HG02610 (cell line): ENCODE results near the gene EEIG1.

Experiments
- ATAC-seq: cut with Tn5 transposase; IDR thresholded peaks from one replicate; pipeline ENCODE4 v1.9.1; 2021; ENCODE audit warnings: mild to moderate bottlenecking, moderate library complexity; ENCODE audit not compliant: unreplicated experiment

Gene EEIG1

DNA sequence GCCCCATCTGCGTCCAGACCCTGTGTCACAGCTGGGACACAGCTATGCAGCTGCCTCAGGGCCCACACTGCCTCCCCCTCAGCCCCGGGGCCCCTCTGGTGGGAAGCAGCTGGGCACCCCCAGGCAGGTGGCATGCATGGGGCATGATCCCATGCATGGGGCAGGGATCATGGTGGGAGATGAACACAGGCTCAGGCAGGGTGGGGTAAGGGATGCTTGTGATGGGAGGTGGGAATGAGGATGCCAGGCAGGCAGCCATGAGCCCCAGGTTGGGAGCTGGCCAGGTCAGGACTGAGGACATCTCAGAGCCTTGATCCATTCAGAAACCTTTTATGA, 19.7 kb downstream of the EEIG1 start:
- no peak for ATAC-seq

DNA sequence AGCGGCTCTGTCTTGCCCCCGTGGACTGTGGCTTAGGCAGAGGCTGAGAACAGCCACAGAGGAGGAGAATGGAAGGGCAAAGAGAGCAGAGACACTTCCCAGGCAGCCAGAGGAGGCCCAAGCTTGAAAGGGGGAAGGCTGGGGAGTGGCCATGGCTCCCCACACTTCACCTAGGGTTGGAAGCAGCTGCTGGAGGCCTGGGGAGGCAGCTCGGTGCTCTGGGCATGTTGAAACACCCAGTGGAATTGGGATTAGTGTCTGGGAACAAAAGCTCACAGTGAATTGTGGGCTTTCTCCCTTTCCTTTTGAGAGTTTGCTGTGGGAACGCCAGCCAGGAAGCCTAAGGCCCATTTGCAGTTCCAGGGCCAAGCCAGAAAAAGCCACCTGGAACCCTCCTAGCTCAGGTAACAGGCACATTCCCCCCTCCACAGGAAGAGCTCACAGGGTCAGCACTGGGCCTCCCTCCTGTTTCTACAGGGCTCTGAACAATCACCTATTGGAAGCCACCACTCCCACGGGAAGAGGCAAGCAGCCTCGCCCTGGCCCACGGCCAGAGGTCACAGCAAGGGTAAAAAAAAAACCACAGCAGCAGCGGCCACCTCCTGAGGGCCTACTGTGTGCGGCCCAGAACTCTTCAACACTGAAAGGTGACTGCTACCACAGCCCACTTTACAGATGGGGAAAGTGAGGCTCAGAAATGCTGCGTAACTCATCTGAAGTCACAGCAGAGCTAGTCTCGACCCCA, 20.2 kb downstream of the EEIG1 start:
- ATAC-seq: no peak

- ATAC-seq: no peak
These were observed 20.9 kb downstream of the EEIG1 start for GRCh38 chr9:127959841-127960409.

DNA sequence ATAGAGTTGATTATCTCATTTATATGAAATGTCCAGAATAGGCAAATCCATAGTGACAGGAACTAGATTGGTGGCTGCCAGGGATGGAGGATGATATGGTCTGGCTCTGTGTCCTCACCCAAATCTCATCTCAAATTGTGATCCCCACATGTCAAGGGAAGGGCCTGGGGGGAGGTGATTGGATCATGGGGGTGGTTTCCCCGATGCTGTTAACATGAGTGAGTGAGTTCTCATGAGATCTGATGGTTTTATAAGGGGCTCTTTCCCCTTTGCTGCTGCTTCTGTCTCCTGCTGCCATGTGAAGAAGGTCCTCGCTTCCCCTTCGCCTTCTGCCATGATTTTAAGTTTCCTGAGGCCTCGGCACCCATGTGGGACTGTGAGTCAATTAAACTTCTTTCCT, 21.4 kb downstream of the EEIG1 start:
- no peak for ATAC-seq

DNA sequence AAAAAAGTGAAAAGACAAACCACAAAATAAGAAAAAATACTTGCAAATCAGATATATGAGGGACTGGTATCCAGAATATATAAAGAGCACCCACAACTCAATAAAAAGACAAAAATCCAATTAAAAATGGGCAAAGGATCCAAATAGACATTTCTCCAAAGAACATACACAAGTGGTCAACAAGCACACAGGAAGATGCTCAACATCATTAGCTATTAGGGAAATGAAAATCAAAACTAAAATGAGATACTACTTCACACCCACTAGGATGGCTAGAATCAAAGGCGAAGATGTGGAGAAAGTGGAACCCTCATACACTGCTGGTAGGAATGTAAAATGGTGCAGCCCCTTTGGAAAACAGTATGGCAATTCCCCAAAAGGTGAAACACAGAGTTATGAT, 22.1 kb downstream of the EEIG1 start:
- ATAC-seq: no peak

DNA sequence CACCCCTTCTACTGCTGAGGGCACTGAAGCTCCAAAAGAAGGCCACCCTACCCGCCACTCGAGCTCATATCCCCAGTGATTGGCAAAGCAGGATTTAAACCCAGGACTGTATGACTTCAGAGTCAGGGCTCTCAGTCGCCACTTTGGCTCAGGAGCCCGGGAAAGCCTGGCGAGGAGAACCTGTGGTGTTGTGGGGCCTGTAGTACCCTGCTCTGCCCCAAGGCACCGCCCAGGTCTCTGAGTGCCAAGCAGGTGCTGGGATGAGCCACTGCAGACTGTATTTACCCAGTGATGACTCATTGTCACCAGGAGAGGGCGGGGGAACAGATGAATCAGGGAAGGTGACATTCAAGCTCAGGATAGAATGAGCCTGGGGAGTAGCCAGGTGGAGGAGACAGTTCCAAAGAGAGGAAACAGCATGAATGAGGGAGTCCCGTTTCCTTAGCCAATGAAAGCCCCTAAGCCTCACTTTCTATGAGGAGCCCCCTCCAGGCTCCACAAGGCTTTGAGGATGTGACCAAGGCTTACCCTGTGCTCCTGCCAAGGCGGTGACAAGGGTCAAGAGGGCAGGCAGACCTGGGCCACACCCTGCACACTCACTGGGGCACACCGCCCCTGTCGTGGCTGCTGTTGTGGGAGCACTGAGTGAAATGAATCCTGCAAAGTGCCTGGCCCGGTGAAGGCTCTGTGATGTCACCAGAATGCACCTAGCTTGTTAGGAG, 25.3 kb downstream of the EEIG1 start:
- ATAC-seq: peak; percentile 51

DNA sequence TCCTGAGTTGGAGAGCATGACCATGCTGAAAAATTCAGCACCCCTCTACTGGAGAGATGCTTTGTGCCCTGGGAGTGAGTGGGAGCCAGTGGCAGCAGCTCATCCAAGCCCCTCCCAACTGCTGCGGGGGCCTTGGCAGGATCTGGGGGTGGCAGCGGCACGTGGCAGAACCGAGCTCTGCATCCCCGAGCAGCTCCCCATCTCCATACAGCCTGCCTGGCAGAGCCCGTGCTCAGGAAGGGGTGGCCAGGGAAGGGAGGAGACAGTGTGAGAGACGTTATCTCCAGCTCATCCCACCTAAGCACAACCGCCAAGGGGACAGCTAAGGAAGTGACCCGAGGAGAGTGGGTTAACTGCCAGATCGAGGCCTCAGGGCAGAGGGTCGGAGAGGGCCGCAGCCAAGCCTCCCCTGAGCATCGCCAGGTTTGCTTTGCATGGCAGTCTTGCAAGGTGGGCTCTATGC, 25.9 kb downstream of the EEIG1 start:
- ATAC-seq: no peak

DNA sequence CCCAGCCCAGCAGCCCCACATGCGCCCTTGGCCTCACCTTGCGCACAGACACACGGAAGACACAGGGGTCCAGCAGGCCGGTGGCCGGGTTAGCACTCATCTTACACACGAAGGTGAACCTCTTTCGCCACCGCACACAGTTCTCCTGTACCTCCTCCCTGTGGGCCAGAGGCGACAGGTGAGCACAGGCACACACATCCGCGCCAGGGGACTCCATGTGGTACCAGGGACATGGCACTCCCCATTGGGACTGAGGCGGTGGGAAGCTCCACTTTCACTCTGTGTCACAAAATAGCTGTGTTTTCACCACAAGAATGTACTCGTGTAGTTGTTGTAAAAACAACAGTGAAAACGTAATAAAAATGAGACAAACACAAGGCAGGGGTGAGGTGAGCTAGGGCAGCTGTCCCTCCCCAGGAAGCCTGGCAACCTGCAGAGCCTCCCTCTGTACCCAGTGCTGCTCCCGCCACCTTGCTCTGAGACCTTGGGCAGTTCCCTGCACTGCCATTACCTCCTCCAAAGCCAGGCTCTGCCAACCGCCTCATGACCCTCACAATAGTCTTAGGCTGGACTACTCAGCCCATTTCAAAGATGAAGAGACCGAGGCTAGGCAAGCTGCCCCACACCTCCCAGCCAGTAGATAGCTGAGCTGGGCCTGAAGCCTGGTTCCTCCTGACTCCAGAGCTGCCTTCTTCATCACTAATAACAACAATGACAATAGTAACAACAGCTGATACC, 26.9 kb downstream of the EEIG1 start:
- ATAC-seq: no peak

DNA sequence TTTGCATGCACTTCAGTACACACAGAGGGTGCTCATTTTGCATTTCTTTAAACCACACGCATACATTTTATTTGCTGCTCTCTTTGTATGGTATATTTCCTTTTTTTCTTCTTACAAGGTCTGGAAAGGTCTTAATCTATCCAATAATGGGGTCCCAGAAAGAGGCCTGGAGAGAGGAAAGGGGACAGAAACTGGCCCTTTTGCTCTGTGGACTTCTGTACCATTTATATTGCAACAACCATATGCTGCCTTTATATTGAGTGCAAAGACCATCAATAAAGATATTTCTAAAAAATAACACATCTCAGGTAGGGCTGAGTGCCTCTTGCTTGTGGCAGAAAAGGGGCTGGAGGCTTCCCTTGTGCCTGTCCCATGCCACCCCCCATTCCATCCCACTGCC, 27.6 kb downstream of the EEIG1 start:
- ATAC-seq: no peak

DNA sequence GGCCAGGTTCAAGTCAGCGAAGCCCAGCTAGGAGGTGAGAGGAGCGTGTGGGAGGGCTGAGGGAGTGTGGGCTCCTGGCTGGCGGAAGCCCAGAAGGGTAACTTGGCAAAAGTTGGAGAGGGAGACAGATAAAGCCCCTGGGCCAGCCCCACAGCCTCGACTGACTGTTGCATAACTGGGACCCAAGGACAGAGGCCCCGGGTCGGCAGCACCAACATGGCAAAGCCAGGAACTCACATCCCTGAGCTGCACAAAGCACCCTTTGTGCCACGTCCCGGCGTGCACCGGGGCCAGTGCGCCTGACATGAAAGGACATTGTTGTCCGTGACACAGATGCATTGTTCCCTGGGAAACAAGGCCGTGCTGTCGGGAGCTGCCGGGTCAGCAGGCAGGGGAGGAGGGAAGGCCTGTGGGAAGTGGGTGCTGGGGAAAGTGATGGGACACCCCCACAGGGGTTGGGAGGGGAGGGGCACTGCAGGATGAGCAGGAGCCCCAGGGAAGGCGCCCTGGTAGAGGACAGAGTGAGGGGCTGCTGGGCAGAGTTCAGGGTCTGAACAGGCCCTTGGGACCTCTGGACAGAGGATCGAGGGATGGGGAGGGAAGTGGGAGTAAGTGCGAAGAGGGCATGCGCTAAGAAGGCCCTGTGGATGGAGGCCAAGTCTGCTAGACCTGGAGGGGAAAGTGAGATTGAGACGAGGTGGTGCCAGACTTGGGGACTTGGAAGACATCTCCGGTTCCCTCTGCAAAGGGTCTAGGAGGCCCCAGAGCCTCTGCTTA, 30.1 kb downstream of the EEIG1 start:
- no peak for ATAC-seq

GRCh38 chr9:127949827-127950512, 30.8 kb downstream of the EEIG1 start:
- no peak for ATAC-seq

DNA sequence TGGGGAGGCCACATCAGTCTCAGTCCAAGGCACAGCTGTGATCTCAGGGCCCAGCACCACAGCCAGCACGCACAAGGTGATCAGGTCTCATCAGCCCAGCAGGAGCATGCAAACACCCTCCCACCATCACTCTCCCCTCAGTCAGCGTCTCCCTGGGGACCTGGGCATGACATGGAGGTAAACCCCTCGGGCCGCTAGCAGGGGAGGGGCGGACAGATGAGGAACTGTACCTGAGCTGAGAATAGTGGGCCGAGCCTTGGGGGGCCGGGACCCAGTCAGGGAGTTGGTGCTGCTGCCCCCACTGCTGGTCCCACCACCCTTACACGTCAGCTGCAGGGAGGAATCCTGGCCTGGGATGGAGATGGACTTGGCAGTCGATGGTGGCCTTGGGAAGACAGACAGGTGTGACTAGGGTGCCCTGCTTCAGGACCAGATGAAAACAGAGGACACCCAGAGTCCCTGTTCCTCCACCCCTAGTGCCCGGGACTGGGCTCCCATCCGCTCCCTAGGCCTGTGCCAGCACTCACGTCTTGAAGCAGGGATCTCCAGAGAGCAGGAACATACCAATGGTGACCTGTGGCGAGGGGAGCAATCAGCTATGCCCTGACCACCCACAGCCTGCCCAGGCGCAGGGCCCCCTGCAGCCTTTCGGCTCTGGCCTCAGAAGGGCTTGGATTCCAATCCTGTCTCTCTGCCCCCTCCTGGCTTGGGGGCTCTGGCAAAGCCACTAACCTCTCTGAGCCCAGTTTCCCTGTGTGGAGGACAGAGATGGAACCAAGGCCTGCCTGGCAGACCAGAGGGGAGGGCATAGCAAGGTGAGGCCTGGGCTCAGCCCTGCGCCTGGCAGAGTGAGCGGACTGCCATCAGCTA, 32.7 kb downstream of the EEIG1 start:
- no peak for ATAC-seq

DNA sequence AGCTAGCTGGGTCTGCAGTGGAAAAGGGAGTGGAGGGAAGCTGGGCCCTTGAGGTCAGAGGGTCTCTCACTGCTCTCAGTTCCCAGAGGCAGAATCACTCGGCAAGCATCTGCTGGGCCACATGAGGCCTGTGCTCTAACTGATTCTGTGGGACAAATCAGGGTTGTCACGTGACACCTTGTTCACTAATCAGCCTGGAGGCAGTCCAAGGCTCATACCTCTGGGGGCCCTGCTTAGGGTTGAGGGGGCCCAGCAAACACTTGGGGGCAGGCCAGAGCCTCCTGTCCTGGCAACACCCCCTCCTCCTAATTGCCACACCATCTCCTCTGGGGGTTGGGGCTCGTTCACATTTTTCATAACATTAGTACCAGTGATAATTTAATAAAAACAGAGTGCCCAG, 34.1 kb downstream of the EEIG1 start:
- ATAC-seq: no peak

- no peak for ATAC-seq
These were observed 34.8 kb downstream of the EEIG1 start for GRCh38 chr9:127945942-127946341.

- no peak for ATAC-seq
These were observed 35.5 kb downstream of the EEIG1 start for GRCh38 chr9:127945338-127945737.

GRCh38 chr9:127944586-127945218, 36.1 kb downstream of the EEIG1 start:
- no peak for ATAC-seq

DNA sequence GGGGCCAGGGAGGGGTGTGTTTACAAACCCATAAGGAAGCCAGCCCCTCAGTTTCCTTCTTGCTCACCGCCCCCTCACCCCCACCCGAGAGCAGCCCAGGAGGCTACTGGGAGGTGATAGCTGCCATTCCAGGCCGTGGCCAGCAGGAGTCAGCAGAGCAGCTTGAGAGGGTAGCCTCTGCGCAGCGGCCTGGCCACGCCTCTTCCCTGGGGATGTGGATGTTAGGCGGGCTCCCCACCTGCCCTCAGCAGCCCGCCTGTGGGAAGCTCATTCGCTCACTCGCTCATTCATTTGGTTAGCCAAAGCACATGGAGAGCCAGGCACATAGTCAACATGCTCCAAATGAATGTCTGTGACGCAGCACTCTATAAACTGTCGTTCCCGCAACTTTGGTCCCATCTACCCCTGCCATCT, 37.1 kb downstream of the EEIG1 start:
- ATAC-seq: peak; percentile 59

GRCh38 chr9:127943011-127943662, 37.7 kb downstream of the EEIG1 start:
- ATAC-seq: no peak
